Endothelial cell (in vitro differentiated cells): ENCODE data around the gene PPP1R18. TPM values are rescaled to one million over a fixed set of nuclear protein-coding genes. Genes with fewer than 3 reads are reported as not detected.
A peak's percentile ranks its signal among the peaks of the same experiment; 100 is the strongest.

Experiments
- DNase-seq: peaks from one replicate; pipeline ENCODE4 v3.0.0; 2021; ENCODE audit warnings: low spot score
- H3K27ac Mint-ChIP-seq: one replicate; pipeline ENCODE4 v1.8.0; 2021; ENCODE audit warnings: mixed read lengths, inconsistent platforms; ENCODE audit not compliant: unreplicated experiment
- H3K27me3 Mint-ChIP-seq: one replicate; pipeline ENCODE4 v1.8.0; 2021; ENCODE audit warnings: mild to moderate bottlenecking, moderate library complexity, mixed read lengths, inconsistent platforms; ENCODE audit not compliant: unreplicated experiment
- H3K36me3 Mint-ChIP-seq: one replicate; pipeline ENCODE4 v1.8.0; 2021; ENCODE audit warnings: mild to moderate bottlenecking, low read depth, mixed read lengths, inconsistent platforms; ENCODE audit not compliant: unreplicated experiment
- H3K4me1 Mint-ChIP-seq: one replicate; pipeline ENCODE4 v1.8.0; 2021; ENCODE audit warnings: mild to moderate bottlenecking, mixed read lengths, inconsistent platforms; ENCODE audit not compliant: unreplicated experiment
- H3K4me3 Mint-ChIP-seq: one replicate; pipeline ENCODE4 v1.8.0; 2021; ENCODE audit warnings: mild to moderate bottlenecking, mixed read lengths, inconsistent platforms; ENCODE audit not compliant: unreplicated experiment
- H3K9me3 Mint-ChIP-seq: one replicate; pipeline ENCODE4 v1.8.0; 2021; ENCODE audit warnings: mixed read lengths, inconsistent platforms; ENCODE audit not compliant: unreplicated experiment
- total RNA-seq: library from RNA; stranded (reverse); fragmentation: NEBNext Ultra II Directional; extraction: Animal tissue kit (Norgen Biotek cat#: 25700); gene quantifications from one replicate; pipeline ENCODE4 v1.2.1, GENCODE V29; 2021; ENCODE audit not compliant: unreplicated experiment
- TF ChIP-seq, protein P1 (sequence below): fragments of 200-600 bp; sonication (generic); IDR thresholded peaks from one replicate; pipeline ENCODE4 v1.5.0; 2021; ENCODE audit warnings: antibody characterized with exemption; ENCODE audit not compliant: unreplicated experiment

PPP1R18 gene
- total RNA-seq, 1 donor from 2014 or later, result 285 TPM

DNA sequence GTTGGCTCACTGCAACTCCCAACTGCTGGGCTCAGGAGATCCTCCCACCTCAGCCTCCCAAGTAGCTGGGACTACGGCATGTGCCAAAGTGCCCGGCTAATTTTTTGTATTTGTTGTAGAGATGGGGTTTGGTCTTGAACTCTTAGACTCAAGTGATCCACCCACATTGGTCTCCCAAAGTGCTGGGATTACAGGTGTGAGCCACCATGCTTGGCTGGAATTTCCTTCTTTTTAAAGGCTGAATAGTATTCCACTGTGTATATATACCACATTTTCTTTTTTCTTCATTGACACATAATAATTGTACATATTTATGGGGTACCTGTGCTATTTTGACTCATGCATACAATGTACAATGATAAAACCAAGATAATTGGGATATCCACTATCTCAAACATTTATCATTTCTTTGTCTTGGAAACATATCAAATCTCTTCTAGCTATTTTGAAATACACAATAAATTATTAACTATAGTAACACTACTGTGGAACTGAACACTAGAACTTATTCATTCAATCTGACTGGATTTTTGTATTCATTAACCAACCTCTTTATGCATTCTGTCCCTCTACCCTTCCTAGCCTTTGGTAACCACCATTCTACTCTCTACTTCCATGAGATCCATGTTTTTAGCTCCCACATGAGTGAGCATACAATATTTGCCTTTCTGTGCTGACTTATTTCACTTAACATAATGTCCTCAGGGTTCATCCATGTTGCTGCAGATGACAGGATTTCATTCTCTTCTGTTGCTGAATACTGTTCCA is 22.8 kb upstream of the PPP1R18 start:
- Mint-ChIP-seq H3K27me3 (peaks cover 4% of the 10 kb centered on the region), H3K27ac (no peak overlapping the region), H3K4me3 (peak overlapping the region; percentile 17), H3K36me3 (peaks cover 60% of the 10 kb centered on the region), H3K9me3 (no peaks in the 10 kb centered on the region), H3K4me1 (peaks cover 7% of the 10 kb centered on the region)
- TF ChIP-seq, protein P1, sequence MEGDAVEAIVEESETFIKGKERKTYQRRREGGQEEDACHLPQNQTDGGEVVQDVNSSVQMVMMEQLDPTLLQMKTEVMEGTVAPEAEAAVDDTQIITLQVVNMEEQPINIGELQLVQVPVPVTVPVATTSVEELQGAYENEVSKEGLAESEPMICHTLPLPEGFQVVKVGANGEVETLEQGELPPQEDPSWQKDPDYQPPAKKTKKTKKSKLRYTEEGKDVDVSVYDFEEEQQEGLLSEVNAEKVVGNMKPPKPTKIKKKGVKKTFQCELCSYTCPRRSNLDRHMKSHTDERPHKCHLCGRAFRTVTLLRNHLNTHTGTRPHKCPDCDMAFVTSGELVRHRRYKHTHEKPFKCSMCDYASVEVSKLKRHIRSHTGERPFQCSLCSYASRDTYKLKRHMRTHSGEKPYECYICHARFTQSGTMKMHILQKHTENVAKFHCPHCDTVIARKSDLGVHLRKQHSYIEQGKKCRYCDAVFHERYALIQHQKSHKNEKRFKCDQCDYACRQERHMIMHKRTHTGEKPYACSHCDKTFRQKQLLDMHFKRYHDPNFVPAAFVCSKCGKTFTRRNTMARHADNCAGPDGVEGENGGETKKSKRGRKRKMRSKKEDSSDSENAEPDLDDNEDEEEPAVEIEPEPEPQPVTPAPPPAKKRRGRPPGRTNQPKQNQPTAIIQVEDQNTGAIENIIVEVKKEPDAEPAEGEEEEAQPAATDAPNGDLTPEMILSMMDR, result no peak
- DNase-seq, result no peak

DNA sequence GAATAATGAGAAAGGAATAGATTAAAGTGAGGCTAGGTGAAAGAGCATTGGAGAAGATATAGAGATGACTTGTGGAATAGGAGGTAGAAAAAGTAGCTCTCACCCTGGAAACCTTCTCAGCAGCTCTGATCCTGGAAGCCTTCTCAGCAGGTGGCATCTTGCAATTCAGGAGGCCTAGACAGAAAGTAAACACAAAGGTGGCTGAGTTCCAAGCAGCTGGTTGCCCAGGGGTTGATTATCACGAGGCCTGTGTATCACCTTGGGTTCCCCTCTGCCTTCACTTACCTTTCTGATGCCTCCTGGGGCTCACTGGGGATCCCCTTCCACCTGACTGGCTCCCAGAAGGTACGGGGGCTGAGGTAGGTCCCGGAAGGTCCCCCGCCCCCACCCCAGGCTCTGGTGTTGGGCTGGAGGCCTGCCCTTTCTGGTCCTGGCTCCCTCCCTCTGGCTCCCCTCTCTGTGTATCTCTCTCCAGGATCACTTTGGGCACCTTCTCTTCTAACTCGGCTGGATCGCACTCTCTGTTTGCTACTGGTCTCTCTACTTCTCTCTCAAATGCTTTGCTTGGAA is 20.9 kb upstream of the PPP1R18 start:
- Mint-ChIP-seq H3K36me3 (peaks cover 63% of the 10 kb centered on the region), H3K27ac (peak overlapping the region; percentile 34), H3K4me3 (peak overlapping the region; percentile 52), H3K9me3 (no peaks in the 10 kb centered on the region), H3K4me1 (peaks cover 7% of the 10 kb centered on the region), H3K27me3 (peaks cover 5% of the 10 kb centered on the region)
- no peak for DNase-seq
- TF ChIP-seq, protein P1, result no peak

DNA sequence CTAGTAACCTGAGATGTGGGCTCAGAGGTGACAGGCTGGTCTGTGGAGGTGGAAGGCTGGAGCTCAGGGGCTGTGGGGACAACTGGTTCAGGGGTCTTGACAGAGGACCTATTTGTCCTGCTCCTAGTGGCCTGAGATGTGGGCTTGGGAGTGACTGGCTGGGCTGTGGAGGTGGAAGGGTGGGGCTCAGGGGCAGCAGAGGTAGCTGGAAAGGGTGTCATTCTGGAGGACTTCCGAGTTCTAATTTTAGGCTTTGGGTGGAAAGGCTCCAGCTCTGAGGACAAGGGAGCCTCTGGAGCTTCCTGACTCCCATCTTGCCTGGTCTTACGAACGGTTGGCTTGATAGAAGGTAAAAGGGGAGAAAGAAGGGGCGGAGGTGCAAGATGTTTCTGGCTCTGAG is 19.2 kb upstream of the PPP1R18 start:
- H3K27me3 Mint-ChIP-seq, result peaks cover 7% of the 10 kb centered on the region
- TF ChIP-seq, protein P1, result no peak
- no peaks in the 10 kb centered on the region for H3K9me3 Mint-ChIP-seq
- H3K4me3 Mint-ChIP-seq, result peak overlapping the region; percentile 33
- H3K4me1 Mint-ChIP-seq, result peaks cover 7% of the 10 kb centered on the region
- H3K27ac Mint-ChIP-seq, result no peak overlapping the region
- no peak for DNase-seq
- H3K36me3 Mint-ChIP-seq, result peaks cover 51% of the 10 kb centered on the region

DNA sequence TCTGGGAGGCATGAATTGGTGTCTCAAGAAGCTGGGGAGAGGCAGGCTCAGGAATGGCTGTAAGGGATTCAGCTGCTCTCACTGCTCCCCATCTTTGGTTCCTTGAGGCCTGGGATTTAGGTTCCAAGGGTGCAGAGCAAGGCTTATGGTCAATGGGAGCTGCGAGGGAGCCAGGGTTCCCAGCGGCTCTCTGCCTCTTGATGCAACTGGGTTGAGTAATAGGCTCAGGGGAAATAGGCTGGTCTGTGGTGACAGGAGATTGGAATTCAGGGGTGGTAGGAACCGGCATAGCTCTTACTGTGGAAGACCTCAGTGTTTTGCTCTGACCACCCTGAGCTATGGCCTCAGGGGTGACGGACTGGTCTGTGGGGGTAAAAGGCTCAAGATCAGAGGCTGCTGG is 17.4 kb upstream of the PPP1R18 start:
- TF ChIP-seq, protein P1, result no peak
- DNase-seq, result no peak
- peak overlapping the region; percentile 71 for H3K4me3 Mint-ChIP-seq
- no peaks in the 10 kb centered on the region for H3K9me3 Mint-ChIP-seq
- peak overlapping the region; percentile 48 for H3K27ac Mint-ChIP-seq
- H3K4me1 Mint-ChIP-seq, result peaks cover 11% of the 10 kb centered on the region
- peaks cover 7% of the 10 kb centered on the region for H3K27me3 Mint-ChIP-seq
- peaks cover 50% of the 10 kb centered on the region for H3K36me3 Mint-ChIP-seq

DNA sequence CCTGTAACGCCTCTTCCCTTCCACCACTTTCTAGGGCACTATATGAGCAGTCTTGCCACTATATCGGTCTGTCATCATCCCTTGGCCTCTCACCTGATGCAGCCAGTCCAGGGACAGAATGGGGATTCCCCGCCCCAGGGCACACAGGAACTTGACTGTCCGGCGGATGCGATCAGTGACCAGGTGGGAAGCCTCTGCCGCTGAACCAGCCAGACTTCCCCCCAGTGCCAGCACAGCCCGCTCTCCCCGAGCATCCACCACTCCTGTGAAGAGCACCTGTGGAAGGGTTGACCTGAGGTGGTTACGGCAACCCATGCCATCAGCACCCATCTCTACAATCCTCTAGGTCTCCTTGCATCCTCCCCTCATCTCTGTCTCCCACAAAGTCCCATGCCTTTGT is 16.6 kb upstream of the PPP1R18 start:
- H3K4me3 Mint-ChIP-seq, result peak overlapping the region; percentile 66
- no peak for DNase-seq
- H3K9me3 Mint-ChIP-seq, result no peaks in the 10 kb centered on the region
- peaks cover 46% of the 10 kb centered on the region for H3K36me3 Mint-ChIP-seq
- H3K4me1 Mint-ChIP-seq, result peaks cover 9% of the 10 kb centered on the region
- no peak overlapping the region for H3K27ac Mint-ChIP-seq
- TF ChIP-seq, protein P1, result no peak
- H3K27me3 Mint-ChIP-seq, result peaks cover 7% of the 10 kb centered on the region
